ENCODE measurements around the gene MSMO1.

DNA sequence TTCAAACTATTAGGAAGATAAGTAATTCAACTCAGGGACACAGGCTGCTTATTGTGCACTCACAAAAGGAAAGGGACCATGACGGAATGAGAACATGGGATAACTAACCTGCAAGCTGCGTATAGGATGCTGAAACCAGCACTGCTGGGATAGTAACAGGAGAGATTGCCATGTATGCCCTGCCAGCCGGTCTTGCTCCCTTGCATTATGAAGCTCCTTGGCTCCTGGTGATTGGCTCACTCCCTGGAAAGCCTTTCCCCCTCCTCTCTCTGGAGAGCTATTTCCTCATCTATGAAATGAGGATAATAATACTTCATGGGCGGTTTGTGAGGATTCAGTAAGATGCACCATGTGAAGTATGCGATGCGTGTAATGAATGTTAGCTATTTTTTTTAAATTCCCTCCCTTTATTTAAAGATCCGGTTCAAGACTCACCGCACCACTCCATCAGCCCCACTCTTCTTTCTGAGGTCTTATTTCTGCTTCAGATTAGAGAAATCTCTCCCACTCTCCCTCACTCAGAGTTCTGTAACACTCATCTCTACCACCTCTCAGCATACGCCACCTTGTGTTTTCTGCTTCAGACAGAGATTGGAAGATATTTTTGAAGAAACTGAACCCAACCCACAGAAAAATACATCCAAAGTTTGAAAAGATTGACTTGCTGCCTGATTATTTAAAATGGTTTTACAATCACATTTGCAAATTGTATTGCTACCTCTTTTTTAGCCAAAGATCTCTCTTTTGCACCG, 18.4 kb downstream of the MSMO1 start:
- TF ChIP-seq POLR2AphosphoS5 (IDR thresholded peaks at IDR 0.05; ENCODE audit: borderline replicate concordance, low read depth, low read length) = no peak
- TF ChIP-seq EZH2 (IDR thresholded peaks at IDR 0.05) = no peak
